OCI-M2 (cell line): ENCODE results near the gene STX8.

ENCODE experiments used
- DNase-seq: peaks from one replicate; lab custom pipeline; 2025; ENCODE audit not compliant: unreplicated experiment; lab: John Stamatoyannopoulos, UW

Gene STX8

GRCh38 chr17:9213303-9213640 lies 362.3 kb downstream of the STX8 start:
- no peak for DNase-seq

GRCh38 chr17:9212376-9213302 lies 363.0 kb downstream of the STX8 start:
- no peak for DNase-seq

DNA sequence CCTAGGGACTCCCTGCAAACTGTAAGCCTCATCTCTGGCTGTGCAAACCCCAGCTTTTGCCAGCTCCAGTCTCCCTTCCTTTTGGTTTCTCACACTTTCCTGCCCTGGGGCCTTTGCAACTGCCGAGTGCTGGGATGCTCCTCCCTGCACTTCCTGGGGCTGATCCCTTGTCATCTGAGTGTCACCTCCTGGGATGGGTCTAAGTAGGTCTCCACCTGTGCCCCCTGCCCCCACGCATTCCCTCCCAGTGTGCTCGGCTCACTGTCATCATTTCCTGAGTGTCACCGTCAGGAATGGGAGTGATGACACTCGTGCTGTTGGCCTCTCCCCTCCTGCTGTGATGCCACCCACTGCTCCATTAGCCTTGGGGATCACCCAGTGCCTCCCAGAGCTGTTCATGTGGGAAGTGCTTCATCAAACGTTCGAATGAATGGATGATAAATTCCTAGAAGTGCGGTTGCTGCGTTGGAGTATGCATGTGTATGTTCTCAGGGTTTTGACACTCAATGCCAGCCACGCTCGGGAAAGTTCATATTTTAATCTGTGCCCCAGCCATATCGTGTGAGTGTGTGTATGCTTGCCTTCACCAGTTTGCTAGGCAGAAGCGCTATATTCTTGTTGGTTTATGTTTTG lies 364.4 kb downstream of the STX8 start:
- no peak for DNase-seq

GRCh38 chr17:9209781-9210370 lies 365.7 kb downstream of the STX8 start:
- no peak for DNase-seq

DNA sequence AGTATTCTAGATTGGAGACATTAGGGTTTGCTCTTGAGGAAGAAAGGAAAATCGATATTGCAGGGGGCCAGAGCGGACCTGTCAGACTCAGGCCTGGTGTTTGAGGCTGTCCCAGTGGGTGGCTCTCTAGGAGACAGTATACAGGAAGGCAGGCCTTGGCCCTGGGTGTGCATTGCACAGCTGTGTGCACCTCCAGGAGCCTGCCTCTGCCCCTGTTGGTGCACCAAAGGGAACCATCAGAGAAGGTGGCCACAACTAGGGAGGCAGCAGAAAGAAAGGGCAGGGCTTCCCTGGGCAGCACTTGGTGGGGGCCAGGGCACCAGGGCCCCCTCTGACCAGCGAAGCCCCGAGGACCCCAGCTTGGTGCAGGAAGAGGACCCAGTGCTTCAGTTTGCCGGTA lies 366.3 kb downstream of the STX8 start:
- no peak for DNase-seq

DNA sequence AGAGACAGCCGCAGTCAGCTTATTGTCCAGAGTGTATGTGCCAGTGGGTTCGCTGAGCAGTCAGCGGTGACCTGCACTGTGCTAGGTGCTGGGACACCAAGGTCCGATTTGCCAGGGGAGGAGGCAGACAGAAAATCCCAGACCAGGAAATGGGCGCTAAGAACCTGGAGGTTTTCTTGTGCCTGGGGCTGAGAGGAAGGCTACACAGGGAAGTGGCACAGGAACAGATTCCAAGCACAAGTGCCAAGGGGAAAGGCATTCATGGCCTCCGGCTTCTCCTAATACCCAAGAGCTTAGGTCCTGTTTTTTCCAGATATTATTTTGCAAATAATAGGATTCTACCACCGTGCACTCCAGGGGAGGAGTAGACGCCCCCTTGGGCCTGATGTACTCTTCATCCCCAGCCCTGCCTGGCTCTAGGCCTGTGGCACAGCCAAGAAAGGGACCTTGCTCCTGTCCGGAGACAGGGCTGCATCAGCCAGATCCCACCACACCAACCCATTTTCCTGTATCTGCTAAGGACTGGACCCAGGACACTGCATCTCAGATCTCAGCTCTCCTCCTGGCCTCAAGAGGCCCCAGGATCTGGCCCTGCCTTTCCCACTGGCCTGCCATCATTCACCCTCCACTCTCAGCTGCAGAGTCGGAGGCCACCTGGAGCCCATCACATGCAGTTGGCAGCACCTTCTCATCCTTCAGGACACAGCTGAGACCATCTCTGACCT lies 367.1 kb downstream of the STX8 start:
- no peak for DNase-seq

DNA sequence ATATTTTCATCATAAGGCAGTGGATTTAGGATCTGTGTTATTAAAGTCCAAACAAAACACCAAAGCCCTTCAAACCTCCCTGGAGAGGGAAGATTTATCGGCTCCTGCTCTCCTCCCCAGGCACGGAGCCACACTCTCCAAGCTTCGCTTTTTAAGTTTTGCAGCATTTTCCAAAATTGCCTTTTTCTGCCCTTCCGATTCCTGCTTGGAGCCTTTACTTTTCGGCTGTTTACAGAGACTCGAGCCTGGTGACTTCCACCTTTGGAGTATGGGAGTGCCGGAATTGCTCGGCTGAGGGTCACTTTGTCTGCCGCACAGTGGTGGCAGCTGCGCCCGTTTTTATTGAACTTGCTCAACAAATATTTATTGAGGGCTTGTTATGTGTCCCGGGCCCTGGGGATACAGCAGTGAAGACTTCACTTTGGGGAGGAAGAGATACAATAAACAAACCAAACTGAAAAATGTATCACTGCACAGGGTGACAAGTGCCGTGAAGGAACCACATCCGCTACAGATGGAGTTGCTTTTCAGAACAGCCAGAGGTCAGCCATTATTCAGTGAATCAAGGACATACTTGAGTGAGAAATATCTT lies 368.8 kb downstream of the STX8 start:
- no peak for DNase-seq

- no peak for DNase-seq
Measured at GRCh38 chr17:9206410-9206703, 369.3 kb downstream of the STX8 start.

GRCh38 chr17:9205520-9206409 lies 369.9 kb downstream of the STX8 start:
- no peak for DNase-seq

- no peak for DNase-seq
Measured at GRCh38 chr17:9204637-9205329, 370.8 kb downstream of the STX8 start.

- no peak for DNase-seq
Measured at GRCh38 chr17:9203771-9204425, 371.7 kb downstream of the STX8 start.

DNA sequence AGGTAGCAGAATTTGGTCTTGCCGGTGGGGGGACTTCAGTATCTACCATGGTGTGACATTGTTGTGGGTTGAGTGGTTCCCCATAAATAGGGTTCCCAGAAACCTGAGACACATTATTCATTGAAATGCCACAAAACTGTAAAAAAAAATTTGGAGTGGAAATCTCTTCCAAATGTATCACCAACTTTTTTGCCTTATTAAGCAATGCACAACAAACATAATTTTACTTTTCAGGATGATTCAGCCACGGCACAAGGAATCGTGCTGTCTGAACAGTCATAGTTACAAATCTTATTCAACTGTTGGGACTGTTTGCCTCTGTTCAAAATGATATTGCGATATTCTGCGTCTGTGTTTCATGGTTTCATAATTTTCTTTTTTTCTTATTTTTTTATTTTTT lies 373.1 kb downstream of the STX8 start:
- no peak for DNase-seq

DNA sequence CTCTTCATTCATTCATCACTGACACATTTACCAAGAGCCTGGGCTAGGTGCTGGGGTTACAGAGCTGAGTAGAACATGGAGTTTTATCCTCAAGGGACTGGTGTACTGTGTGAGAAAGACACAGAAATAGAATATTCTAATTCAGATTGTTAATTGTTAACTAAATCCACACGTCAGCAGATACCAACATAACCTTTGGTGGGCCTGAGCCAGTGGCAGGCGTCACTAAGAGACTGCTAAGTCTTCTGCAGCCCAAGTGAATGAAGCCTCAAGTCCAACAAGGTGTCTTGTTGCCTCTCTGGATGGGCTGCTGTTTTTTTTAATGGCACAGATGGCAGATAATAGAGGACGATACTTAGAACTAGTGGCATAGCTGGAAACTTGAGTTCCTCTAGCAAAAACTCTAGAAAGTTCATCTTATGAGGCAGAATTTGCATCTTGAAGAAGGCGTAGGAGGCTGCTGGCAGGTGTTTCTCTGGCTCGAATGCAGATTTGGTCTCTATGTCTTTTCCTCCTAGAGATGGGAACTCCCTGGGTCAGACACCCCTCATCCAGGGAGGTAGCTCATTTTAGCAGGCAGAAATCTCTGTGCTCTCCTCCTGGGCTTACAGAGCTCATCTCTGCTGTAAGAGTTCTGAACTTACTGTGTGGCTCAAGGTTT lies 374.8 kb downstream of the STX8 start:
- no peak for DNase-seq
